GM18858 (cell line): ENCODE data around the gene GALR3.
"Not testable (repeated sequence)": the region's sequence is repeated elsewhere in the genome, so short reads cannot be mapped to it uniquely, and the experiment has no call there.

Source experiments
- ATAC-seq: cut with Tn5 transposase; IDR thresholded peaks from one replicate; pipeline ENCODE4 v1.9.1; 2021; ENCODE audit not compliant: unreplicated experiment

GALR3 gene, protein sequence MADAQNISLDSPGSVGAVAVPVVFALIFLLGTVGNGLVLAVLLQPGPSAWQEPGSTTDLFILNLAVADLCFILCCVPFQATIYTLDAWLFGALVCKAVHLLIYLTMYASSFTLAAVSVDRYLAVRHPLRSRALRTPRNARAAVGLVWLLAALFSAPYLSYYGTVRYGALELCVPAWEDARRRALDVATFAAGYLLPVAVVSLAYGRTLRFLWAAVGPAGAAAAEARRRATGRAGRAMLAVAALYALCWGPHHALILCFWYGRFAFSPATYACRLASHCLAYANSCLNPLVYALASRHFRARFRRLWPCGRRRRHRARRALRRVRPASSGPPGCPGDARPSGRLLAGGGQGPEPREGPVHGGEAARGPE

DNA sequence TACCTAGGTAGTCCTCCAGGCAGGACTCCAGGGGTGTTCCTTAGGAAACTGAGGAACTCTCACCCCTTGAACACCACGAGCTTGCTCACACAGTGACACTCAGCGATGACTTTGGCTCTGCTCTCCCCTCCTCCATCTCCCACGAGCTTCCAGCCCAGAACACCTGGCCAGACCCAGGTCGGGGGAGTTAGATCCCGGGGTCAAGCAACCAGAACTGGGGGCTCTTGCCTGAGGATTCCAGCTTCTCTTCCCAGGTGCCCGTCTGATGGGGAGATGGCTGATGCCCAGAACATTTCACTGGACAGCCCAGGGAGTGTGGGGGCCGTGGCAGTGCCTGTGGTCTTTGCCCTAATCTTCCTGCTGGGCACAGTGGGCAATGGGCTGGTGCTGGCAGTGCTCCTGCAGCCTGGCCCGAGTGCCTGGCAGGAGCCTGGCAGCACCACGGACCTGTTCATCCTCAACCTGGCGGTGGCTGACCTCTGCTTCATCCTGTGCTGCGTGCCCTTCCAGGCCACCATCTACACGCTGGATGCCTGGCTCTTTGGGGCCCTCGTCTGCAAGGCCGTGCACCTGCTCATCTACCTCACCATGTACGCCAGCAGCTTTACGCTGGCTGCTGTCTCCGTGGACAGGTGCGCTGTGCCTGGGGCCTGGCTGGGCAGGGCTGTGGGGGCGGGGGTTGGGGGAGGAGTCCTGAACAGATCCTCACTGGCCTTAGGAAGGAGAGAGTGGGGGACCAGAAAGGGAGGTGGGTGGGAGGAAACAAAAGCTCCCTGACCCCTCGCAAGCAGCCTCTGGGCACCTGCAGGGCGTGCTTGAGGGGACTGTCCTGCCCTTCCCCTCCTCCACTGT is at the start of gene GALR3:
TSS of gene GALR3 (plus strand) at position 249 of the 852 bp plus-strand sequence. CDS start at position 274, 25 bp downstream.
- no peak for ATAC-seq

DNA sequence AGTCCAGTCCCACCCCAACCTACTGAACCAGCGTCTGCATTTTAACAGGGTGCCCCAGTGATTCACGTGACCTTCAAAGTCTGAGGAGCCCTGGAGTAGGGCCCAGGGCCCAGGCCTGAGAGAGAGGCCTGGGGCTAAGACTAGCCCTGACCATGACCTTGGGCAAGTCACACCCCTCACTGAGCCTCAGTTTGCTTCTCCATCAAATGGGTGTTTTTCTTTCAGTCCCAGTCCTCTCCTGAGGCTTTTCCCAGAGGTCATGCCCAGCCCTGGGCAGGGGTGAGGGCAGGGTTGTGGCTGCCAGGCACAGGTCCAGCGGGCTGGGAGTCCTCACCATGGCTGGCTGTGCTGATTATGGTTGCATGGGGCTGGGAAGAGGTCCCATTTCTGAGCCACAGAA is 48.5 kb upstream of the GALR3 start:
- ATAC-seq: no peak

DNA sequence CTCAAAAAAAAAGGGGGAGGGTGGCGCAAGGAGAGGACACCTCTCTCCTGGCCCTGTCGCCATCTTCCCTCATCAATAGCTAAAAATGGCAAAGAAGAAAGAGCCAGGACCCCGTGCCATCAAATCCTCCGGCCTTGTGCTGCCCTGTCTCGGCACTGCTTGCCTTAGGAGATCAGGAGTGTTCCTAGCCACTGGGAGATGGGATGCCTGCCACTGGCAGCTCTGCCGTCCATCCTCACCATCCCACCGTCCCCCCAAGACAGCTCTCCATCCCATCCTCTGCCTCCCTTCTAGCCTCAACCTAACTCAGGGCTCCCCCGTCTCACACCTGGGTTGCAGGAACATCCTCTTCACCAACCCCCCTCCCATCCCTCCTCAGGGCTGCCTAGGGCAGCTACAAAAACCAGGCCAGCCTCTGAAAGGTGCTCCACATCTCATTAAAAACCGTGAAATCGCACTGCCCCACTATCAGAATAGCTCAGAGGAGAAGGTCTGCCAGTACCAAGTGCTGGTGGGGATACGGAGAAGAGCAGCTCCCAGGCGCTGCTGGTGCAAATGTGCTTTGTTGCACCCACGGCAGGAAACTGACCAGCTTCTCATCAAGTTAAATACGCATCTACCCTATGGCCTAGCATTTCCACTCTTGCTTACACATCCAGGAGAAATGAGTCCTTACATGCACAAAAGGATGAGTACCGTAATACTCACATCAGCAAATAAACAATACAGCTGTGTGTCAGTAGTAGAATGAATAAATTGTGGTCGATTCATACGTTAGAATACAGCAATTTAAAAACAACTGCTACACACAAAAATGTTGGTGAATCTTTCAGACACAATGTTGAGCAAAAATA is 47.2 kb upstream of the GALR3 start:
- no peak for ATAC-seq

DNA sequence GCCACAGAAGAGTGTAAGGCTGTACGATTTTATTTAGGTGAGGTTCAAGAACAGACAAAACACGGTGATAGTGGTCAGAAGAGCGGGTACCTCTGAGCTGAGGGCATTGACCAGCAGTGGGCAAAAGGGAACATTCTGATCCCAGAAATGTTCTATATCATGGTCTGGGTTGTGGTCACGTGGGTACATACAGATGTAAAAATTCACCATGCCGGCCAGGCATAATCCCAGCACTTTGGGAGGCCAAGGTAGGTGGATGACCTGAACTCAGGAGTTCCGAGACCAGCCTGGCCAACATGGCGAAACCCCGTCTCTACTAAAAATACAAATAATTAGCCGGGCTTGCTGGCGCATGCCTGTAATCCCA is 46.6 kb upstream of the GALR3 start:
- ATAC-seq: no peak

DNA sequence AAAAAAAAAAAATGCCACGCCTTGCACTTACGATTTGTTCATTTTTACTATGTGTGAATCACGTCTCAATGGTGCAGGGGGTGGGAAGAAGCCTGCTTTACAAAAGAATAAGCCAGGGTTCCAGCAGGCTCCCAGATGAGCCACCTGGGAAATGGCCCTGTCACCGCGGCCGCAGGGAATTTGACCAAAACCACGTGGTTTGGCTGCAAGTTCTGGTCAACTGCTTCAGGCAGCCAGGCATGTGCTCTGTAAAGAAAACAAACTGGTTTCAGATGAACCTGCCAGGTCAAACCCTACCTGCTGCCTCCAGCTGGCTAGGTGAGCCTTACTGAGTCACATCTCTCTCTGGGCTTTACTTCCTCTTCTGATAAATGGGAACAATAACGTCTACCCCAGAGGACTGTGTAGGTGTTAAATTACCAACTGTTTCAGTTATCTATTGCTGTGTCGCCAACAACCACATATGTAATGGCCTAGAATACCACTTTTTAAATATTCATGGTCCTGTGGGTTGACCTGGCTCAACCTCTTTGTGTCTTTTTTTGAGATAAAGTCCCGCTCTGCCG is 46.0 kb upstream of the GALR3 start:
- no peak for ATAC-seq

DNA sequence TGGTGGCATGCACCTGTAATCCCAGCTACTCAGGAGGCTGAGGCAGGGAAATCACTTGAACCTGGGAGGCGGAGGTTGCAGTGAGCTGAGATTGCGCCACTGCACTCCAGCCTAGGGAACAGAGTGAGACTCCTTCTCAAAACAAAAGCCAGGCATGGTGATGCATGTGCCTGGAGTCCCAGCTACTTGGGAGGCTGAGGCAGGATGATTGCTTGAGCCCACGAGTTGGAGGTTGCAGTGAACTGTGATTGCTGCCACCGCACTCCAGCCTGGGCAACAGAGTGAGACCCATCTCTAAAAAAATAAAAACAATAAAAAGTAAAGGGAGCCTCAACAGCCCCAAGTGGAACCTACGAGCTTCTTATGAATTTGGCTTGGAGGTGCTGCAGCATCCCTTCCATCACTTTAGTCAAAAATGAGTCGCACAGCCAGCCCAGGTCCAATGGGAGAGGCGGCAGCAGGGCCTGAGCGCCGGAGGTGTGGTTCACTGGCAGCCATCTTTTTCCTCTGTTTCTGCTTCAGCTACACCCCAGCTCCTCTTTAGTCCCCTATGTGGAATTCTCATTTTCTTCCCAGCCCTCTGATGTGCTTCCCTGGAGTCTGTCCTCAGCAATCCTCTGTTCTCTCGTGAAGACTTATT is 44.7 kb upstream of the GALR3 start:
- ATAC-seq: no peak

DNA sequence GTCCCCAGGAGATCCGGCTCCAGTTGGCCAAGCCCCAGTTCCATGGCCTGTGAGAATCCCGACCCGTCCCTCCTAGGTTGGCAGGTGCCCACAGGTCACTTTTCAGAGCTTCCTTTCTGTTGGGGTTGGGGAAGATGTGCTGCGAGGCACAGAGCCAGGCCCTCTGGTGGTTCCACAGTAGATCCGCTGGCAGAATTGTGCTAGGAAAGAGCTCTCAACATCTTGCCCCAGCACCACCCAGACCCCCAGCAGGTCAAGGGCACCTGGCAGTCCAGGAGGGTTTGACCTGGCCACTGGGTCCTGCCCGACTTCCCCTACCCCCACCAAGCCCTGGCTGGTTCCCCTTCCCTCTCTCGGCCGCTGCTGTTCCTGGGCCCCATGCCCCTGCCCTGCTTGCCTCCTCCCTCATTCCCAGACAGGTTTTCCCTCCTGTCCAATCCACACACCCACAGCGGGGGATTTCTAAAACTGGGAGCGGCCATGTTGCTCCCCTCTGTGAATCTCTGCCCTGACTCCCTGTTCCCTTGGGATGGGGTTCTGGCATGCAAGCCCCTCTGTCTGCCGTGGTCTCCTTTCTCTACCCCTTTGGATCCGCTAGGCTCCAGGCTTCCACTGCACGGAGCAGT is 41.6 kb upstream of the GALR3 start:
- ATAC-seq: no peak

DNA sequence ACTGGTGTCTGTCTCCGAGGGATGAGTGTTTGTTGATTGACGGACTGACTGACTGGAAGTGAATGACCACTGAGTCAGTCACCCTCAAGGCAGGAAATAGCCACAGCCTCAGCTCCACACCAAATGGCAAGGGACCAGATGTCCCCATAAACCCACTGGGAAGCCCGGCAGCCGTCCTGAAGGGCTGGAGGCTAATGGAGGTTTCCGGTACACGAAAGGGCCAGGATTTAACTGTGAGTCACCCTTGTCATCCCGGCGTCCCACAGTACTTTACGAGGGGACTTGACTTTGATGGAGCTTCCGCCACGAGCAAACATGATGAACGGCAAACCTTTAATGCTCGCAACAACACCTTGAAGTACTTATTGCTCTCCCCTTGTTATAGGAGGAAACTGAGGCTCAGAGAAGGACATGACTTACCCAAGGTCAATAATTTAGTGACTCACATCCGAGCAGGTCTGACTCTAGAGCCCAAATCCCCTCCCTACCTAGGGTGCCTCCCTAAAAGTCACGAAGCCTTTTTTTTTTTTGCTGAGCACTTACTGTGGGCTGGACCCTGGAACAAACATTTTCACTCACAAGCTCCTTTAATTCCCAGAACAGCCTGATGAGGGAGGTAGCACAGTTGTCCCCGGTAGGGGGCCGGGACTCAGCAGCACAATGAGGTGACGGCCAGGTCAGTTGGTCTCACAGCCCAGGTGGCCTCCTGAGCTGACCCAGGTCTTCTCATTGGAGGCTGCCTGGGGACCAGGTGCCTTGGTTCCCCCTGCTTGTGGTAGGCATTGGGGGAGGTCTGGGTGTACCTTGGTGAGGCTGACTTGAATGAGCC is 40.6 kb upstream of the GALR3 start:
- ATAC-seq: no peak

DNA sequence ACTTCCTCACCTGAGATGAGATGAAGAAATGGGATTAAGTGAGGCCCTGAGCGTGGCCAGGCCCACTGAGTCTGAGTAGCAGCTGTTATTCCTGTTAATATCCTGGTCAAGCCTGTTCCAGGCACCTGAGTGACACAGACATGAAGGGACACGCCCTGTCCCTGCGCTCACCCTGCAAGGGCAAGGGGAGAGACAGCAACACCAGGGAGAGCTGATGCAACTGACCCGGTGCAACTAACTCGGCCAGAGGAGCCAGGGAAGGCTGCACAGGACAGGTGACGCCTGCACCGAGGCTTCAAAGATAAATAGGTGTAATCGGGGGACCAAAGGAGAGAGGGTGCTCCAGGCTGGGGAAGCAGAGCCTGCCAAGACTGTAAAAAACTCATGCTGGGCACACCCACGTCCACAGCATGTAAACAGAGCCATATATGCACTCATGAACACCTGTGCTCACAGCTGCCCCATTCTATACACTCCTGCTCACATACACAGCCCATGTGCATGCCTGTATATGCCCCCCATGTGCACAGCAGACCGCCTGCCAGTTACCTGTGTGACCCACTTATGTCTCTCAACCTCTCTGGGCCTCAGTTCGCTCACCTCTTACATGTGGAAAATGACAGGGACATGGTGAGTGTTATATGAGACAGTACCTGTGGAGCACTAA is 38.2 kb upstream of the GALR3 start:
- ATAC-seq: no peak

DNA sequence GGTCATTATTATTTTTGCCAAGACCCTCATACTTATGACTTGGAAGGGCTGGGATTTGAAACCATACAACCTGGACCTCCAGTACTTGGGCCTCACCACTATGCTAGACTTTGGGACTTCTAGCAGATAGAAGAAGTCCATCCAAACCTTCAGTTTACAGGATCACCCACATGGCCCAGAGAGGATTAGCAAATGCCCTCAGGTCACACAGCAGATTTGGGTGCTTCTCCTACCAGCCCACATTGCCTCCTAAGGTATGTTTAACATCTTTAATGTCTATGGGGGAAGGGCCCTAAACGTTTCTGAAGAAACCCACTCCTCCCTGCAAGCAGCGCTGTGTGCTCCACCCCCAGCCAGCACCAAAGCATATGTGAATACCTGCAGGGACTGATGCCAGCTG is 32.9 kb upstream of the GALR3 start:
- no peak for ATAC-seq

DNA sequence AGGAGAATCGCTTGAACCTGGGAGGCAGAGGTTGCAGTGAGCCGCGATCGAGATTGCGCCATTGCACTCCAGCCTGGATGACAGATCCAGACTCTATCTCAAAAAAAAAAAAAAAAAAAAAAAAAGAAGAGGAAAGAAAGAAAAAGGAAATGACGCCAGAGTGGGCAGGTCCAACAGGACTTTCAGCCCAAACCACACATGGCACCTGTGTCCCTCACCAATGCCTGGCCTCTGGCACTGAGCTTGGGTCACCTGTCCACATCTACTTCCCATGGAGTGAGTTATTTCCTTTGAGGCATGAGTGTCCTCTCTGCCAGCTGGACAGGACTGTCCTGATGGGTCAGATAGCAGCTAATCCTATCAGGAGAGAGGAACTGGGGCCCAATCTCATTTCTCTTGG is 30.7 kb upstream of the GALR3 start:
- no peak for ATAC-seq

DNA sequence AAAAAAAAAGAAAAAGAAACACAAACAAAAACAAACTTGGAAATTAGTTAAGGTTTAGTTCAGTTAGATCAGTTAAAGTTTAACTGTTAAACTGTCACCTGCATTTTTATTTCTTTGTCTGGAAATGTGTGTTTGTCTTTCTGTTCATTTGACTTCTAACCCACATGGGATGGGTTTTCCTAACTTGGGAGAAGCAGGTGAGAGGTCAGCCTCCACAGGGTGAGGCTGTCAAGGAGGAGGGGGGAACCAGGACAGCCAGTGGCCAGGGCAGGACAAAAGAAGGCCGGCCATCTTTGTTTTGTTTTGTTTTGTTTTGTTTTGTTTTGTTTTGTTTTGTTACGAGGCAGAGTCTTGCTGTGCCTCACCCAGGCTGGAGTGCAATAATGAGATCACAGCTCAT is 28.8 kb upstream of the GALR3 start:
- no peak for ATAC-seq

DNA sequence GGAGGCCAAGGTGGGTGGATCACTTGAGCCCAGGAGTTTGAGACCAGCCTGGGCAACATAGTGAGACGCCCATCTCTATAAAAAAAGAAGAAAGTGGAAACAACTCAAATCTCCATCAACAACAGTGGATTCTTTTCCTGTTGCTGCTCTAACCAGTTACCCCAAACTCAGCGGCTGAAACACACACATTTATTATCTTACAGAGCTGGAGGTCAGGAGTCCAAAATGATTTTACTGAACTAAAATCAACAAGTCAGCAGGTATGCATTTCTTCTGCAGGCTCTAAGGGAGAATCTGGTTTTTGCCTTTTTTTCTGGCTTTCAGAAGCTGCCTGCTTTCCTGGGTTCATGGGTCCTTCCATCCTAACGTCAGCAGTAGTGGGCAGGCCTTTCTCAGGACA is 27.1 kb upstream of the GALR3 start:
- ATAC-seq: no peak

DNA sequence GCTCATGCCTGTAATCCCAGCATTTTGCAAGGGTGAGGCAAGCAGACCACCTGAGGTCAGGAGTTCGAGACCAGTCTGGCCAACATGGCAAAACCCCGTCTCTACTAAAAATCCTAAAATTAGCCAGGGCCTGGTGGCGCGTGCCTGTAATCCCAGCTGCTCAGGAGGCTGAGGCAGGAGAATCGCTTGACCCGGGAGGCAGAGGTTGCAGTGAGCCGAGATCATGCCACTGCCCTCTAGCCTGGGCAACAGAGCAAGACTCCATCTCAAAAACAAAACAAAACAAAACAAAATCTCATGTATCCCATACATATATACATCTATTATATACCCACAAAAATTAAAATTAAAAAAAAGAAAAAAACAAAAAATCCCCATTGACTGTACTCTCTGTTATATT is 25.9 kb upstream of the GALR3 start:
- ATAC-seq: not testable (repeated sequence)

DNA sequence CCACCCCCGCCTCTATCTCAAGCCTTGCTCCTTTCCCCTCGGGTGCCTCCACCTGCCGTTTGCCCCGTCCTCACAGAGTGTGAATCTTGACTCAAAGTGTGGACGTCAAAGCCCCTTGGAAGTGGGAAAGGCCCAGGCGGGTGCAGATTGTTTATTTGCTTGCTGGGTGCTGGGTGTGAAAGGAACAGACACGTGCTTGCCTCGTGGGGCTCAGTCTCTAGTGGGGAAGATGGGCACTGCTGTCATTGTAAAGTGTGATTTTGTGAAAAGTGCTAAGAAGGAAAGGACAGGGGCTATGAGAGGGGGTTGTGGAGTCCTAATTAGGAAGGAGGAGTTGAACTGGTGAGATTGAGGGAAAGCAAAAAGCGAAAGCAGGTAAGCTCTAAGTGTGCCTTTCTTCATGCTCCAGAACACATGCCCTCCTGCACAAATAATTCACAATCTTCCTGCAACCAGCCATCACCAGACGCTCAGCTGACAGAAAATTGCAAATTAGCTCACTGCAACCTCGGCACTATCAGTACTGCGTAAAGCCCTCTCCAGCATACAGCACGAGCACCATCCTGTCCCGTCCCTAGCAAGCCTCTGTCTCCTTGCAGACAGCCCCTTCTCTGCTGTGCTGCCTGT is 25.2 kb upstream of the GALR3 start:
- ATAC-seq: no peak

DNA sequence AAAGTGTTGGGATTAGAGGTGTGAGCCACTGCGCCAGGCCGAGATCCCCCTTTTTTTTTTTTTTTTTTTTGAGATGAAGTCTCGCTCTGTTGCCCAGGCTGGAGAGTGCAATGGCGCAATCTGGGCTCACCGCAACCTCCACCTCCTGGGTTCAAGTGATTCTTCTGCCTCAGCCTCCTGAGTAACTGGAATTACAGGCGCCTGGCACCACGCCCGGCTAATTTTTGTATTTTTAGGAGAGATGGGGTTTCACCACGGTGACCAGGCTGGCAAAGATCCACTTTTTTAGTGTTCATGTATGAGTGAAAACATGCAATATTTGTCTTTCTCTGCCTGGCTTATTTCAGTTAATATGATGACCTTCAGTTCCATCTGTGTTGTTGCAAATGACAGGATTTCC is 23.2 kb upstream of the GALR3 start:
- not testable (repeated sequence) for ATAC-seq

DNA sequence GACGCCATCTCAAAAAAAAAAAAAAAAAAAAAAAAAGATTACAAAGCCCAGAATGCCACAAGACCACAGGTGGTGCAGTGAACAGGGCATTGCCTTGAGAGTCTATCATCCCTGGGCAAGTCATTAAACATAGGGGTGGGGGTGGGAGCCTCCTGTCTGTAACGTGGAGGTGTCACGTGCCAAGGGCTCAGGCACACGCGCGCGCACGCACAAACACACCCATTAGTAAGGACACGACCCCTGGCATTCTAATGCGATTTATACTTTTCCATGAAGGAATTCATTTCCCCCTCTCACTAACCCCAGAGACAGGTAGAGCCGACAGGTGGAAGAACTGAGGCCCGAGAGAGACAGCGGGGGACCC is 21.3 kb upstream of the GALR3 start:
- ATAC-seq: no peak
